ENCODE data around the gene CCT6A.
"Not testable (repeated sequence)": the region's sequence is repeated elsewhere in the genome, so short reads cannot be mapped to it uniquely, and the experiment has no call there.

CCT6A gene

DNA sequence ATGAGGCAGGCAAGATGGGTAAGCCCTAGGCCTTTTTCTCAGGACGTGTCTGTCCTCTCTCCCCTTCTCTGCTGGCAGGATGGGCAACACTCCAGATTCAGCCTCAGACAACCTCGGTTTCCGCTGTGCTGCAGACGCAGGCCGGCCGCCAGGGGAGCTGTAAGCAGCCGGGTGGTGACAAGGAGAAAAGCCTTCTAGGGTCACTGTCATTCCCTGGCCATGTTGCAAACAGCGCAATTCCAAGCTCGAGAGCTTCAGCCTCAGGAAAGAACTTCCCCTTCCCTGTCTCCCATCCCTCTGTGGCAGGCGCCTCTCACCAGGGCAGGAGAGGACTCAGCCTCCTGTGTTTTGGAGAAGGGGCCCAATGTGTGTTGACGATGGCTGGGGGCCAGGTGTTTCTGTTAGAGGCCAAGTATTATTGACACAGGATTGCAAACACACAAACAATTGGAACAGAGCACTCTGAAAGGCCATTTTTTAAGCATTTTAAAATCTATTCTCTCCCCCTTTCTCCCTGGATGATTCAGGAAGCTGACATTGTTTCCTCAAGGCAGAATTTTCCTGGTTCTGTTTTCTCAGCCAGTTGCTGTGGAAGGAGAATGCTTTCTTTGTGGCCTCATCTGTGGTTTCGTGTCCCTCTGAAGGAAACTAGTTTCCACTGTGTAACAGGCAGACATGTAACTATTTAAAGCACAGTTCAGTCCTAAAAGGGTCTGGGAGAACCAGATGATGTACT, 28.1 kb downstream of the CCT6A start:
- no peaks in the 10 kb centered on the region for H3K27me3 ChIP-seq
- peak; percentile 78 to 94 for DNase-seq
- intact Hi-C loops (cut with DNase I; ENCODE audit: low total_unique reads) = no loop called here
- peaks cover 0 to 33% (median 12%) of the 10 kb centered on the region in 3 donors for H3K36me3 ChIP-seq
- H3K4me1 ChIP-seq = peaks cover 0 to 58% (median 45%) of the 10 kb centered on the region in 4 donors
- no peaks in the 10 kb centered on the region for H3K9me3 ChIP-seq
- peak overlapping the region in 1 of 2 donors; percentile 6 for H3K4me3 ChIP-seq
- peak; percentile 75 to 76 for TF ChIP-seq CTCF (IDR thresholded peaks at IDR 0.05)
- peak overlapping the region; percentile 81 to 89 for H3K27ac ChIP-seq

- H3K27me3 ChIP-seq; intact Hi-C loops (cut with DNase I; ENCODE audit: low total_unique reads); H3K4me3 ChIP-seq; H3K9me3 ChIP-seq; DNase-seq: not testable (repeated sequence)
- Histone ChIP-seq H3K4me1 (peaks cover 0 to 58% (median 42%) of the 10 kb centered on the region in 4 donors), H3K27ac (peak overlapping the region; percentile 81 to 89), H3K36me3 (peaks cover 0 to 44% (median 17%) of the 10 kb centered on the region in 3 donors)
Measured at GRCh38 chr7:56080726-56081435, 29.3 kb downstream of the CCT6A start.

DNA sequence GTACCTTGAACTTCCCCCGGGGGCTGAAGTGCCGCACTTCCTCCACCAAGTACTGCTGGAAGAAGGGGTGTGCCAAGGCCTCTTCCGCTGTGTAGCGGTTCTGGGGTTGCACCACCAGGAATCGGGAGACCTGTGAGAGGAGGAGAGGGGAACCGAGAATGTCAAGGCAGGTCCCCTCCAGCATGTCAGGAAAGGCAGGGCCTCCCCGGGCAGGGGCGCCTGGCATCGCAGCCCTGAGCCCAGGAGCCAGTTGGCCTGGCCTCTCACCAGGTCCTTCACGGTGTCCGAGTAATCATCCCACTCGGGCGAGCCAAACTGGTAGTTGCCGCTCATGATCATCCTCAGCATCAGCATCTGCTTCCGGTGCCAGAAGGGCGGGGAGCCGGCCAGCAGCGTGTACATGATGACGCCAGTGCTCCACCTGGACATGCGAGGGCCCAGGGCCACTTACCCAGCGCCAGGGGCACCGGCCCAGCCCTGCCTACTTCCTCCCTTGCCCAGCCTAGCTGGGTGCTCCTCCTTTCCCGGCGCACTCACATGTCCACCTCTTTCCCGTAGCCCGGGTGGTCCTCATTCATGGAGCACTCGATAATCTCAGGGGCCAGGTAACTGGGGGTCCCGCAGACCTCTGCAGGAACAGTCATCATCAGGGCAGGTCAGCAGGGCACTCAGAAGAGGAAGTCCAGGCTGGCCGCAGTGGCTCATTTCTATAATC, 30.2 kb downstream of the CCT6A start:
- TF ChIP-seq CTCF (IDR thresholded peaks at IDR 0.05) = no peak
- no peak for DNase-seq
- intact Hi-C loops (cut with DNase I; ENCODE audit: low total_unique reads) = no loop called here
- peak overlapping the region; percentile 81 to 89 for H3K27ac ChIP-seq
- H3K27me3 ChIP-seq = no peaks in the 10 kb centered on the region
- no peak overlapping the region for H3K4me3 ChIP-seq
- peaks cover 8 to 52% (median 22%) of the 10 kb centered on the region in 3 donors for H3K36me3 ChIP-seq
- H3K9me3 ChIP-seq = no peaks in the 10 kb centered on the region
- peaks cover 0 to 58% (median 42%) of the 10 kb centered on the region in 4 donors for H3K4me1 ChIP-seq

DNA sequence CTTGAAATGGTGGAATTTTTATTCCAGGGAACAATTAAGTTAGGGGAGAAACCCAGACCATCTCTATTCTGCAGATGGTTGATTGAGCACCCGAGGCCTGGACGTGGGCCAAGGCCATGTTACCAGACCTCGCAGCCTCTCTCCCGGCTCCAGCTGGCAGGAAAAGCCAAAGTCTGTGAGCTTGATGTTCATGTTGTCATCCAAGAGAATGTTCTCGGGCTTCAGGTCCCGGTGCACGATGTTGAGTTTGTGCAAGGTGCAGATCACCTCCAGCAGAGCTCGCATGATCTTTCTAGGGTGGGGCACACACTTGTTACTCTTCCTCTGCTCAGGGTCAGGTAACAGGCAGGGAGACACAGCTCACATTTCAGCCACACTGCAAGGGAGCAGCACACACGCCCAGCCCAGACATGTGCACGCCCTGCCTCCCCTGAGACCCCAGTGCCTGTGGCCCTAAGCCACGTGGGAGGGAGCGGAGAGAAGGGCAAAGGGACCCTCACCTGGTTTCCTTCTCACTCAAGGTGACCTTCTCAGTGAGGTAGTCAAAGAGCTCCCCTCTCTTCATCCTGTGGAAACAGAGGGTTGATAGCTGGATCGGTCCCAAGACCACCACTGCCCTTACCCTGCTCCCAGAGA, 31.7 kb downstream of the CCT6A start:
- H3K36me3 ChIP-seq = peaks cover 17 to 58% (median 27%) of the 10 kb centered on the region in 3 donors
- no peak for TF ChIP-seq CTCF (IDR thresholded peaks at IDR 0.05)
- H3K4me1 ChIP-seq = peaks cover 0 to 53% (median 38%) of the 10 kb centered on the region in 4 donors
- peak; percentile 52 to 80 for DNase-seq
- no peaks in the 10 kb centered on the region for H3K27me3 ChIP-seq
- no peak overlapping the region for H3K4me3 ChIP-seq
- intact Hi-C loops (cut with DNase I; ENCODE audit: low total_unique reads) = no loop called here
- no peaks in the 10 kb centered on the region for H3K9me3 ChIP-seq
- peak overlapping the region; percentile 42 to 89 for H3K27ac ChIP-seq

- TF ChIP-seq CTCF (IDR thresholded peaks at IDR 0.05) = no peak
- H3K4me3 ChIP-seq = no peak overlapping the region
- no peak overlapping the region for H3K27ac ChIP-seq
- peaks cover 0 to 33% (median 19%) of the 10 kb centered on the region in 4 donors for H3K4me1 ChIP-seq
- H3K27me3 ChIP-seq = no peaks in the 10 kb centered on the region
- H3K36me3 ChIP-seq = peaks cover 21 to 54% (median 22%) of the 10 kb centered on the region in 3 donors
- no peaks in the 10 kb centered on the region for H3K9me3 ChIP-seq
- DNase-seq = no peak
- intact Hi-C loops (cut with DNase I; ENCODE audit: low total_unique reads) = no loop called here
Measured at GRCh38 chr7:56086761-56087160, 35.2 kb downstream of the CCT6A start.

Measured in tibial artery (tissue), 4 donors.